Hematopoietic multipotent progenitor cell treated with erythropoietin and hydrocortisone succinate and interleukin-3 and kit ligand, for 15 days (in vitro differentiated cells): ENCODE results near the gene SIGLEC12.
"Not testable (repeated sequence)": the region's sequence is repeated elsewhere in the genome, so short reads cannot be mapped to it uniquely, and the experiment has no call there.

Source experiments
- DNase-seq: peaks from one replicate; pipeline ENCODE4 v3.0.0-alpha.2; 2015; ENCODE audit warnings: low spot score

SIGLEC12 gene

GRCh38 chr19:51480590-51480989 is 21.0 kb downstream of the SIGLEC12 start:
- DNase-seq: no peak

- no peak for DNase-seq
These were observed 21.9 kb downstream of the SIGLEC12 start for GRCh38 chr19:51479531-51480331.

- no peak for DNase-seq
These were observed 23.0 kb downstream of the SIGLEC12 start, which contains the start of gene CEACAM18 for GRCh38 chr19:51478381-51479234. Gene CEACAM18, plus strand, starts transcription at chr19:51478539.

DNA sequence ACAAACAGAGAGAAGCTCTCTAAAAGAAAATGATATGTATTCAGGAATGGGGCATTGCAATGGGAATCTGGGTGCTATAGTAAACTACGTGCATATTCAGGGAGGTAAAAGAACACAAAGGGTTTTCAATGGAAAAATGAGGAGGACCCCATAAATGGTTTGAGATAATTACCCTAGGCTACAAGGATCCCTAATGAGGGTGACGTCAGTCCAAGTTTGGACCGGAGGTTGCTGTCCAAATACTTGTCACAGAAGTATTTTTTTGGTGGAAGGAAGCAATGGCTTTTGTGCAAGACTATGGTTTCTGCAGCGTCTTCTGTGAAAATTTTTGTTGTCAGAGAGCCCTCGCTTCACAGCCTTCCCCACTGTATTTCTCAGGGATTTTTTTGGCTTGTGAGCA is 24.3 kb downstream of the SIGLEC12 start:
- no peak for DNase-seq

GRCh38 chr19:51476164-51476563 is 25.4 kb downstream of the SIGLEC12 start:
- no peak for DNase-seq

- DNase-seq: peak; percentile 90
These were observed 28.4 kb downstream of the SIGLEC12 start for GRCh38 chr19:51473009-51473707.

GRCh38 chr19:51472607-51473006 is 29.0 kb downstream of the SIGLEC12 start:
- no peak for DNase-seq

DNA sequence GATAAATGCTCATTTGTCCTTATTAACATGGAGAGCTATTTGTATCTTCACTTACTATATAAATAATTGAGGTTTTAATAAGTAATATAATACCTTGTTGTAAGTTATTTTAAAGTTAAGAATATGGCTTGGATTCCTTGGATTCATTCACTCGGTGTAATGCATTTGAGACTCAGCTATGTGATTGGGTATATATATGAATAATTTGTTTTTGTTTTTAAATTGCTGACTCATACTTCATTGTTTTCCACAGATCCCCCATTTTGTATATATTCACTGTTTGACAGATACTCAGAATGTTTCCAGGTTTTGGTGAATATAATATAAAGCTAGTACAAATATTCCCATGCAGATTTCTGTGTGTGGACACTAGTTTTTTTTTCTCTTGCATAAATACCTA is 30.1 kb downstream of the SIGLEC12 start:
- DNase-seq: no peak

DNA sequence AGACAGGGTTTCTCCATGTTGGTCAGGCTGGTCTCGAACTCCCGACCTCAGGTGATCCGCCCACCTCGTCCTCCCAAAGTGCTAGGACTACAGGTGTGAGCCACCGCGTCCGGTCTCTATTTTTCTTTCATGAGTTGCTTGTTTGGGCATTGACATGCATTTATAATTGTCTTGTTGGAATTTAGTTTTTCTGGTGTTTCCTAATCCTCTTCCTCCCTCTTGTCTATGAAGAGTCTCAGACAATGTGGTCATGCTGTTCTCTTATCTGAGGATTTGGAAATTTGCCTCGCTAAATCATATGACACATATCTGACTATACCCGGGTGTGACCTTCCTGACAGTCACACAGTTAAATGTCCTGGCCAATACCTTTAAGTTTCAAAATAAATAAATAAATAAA is 30.6 kb downstream of the SIGLEC12 start:
- DNase-seq: no peak

DNA sequence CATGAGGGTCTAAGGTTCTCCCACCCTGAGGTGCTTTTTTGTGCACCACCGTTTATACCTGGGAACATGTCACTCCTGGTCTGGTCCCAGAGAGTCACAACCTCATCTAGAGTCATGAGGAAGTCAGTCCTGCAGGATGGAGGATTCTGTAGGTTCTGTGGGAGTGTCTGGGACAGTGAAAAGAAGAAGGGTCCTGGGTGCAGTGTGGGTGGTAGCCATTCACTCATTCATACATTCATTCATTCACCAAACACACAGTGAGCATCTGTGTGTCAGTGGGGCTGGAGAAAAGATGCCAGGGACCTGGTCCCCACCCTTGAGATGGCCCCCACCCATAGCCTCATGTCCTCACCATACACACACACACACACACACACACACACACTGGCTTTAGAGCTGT is 32.0 kb downstream of the SIGLEC12 start:
- DNase-seq: no peak

DNA sequence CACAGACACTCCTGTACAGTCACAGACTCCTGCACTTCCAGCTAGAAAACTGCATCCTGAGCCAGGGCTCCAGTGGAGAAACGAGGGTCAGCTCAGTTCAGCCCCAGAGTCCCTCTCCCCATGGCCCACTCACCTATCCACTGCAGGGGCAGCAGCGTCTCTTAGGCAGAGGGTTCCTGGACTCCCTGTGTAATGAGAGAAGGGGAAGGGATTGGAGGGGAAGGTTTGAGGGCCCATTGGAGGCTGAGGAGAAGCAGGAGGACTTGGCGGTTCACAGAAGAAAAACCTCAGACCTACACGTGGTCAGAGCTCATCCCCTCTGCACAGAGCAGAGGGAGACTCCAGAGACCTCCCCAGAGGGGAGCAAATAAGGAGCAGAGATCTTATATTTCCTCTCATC is 32.4 kb downstream of the SIGLEC12 start:
- no peak for DNase-seq

GRCh38 chr19:51468545-51468920 is 33.1 kb downstream of the SIGLEC12 start:
- DNase-seq: no peak

DNA sequence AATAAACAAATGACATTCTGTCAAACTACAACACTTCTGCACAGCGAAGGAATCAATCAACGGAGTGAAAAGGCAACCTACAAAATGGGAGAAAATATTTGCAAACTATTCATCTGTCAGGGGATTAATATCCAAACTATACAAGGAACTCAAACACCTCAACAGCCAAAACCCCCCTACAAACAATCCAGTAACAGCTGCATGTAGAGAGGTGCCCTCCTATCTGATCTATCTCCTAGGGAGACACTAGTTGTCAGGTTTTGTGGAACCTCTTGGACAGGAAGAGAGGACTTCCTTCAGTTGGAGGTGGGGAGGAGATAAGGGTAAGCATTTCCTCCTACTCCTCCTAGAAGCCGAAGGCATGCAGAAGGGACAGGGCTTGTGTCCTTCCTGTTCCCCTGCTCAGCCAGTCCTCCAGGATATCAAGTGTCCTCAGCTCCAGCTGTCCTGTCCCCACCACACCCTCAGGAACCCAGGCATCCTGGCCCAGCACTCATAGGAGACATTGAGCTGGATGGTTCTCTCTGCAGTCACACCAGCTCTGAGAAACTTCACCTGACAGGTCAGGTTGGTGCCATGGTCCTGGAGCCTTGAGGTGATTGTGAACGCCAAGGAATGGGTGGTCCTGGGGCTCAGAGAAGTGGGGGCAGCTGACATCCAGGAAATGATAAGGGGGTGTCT is 33.6 kb downstream of the SIGLEC12 start:
- DNase-seq: no peak

- no peak for DNase-seq
These were observed 34.9 kb downstream of the SIGLEC12 start for GRCh38 chr19:51466723-51467122.

DNA sequence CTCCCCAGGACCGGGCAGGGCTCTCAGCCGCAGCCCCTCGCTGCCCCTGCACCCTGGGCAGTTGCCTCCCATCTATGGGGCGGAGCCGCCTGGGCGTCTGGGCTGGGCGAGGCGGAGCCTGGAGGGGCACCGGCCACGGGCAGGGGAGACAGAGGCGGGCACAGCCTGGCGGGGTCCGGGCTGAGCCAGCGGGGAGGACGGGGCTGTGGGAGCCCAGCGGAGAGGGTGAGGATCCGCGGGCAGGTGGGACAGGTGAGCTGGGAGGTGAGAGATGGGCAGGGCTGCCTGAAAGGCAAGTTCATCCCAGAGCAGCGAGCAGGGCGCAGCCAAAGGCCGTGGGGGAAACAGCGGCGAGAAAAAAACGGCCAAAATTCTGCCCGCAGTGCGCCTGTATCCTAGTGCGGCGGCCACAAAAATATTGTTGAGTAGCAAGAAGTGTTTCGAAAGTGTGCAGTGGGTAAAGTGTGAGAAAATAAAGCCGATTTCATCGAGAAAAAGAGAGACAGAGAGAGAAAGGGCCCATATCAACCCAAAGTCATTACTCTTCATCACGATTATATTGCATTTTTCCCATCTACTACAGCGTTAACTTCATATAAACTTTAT is 37.5 kb downstream of the SIGLEC12 start:
- not testable (repeated sequence) for DNase-seq

GRCh38 chr19:51462681-51463080 is 38.9 kb downstream of the SIGLEC12 start:
- no peak for DNase-seq

DNA sequence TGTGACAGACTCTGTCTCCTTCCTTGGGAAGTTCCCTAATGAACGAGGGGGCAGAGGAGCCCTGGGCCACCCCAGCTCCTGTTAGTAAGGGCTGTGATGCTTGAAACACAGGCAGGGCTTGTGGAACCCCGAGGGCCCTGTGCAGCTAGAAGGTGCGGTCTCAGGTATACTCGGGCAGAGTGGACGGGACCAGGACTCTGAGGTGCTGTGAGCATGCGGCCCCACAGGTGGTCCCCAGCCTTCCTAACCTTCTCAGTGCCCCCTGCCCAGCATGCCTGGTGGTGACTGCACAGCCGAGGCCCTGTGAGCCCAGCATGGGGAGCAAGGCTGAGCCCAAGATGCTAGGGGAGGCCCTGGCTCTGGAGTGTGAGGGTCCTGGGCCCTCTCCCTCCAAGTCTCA is 39.3 kb downstream of the SIGLEC12 start:
- DNase-seq: no peak

DNA sequence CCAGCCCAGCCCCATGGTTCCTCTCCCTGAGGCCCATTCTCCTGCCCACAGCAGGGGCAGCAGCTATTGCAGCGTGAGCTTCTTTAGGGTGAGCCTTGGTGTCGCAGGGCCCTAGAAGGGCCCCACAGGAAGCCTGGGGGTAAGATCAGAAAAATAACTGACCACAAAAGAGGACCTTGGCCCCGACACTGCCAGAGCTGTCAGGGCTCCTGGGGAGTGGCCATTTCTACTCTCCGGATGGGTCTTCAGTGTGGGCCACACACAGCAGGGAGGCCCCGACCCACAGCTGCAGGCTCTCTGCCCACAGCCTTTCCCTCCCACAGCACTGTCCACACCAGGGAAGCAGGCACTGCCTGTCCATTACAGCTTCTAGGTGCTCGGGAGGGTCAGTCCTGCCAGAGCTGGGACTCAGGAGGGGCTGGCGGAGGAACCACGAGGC is 39.9 kb downstream of the SIGLEC12 start:
- DNase-seq: no peak

DNA sequence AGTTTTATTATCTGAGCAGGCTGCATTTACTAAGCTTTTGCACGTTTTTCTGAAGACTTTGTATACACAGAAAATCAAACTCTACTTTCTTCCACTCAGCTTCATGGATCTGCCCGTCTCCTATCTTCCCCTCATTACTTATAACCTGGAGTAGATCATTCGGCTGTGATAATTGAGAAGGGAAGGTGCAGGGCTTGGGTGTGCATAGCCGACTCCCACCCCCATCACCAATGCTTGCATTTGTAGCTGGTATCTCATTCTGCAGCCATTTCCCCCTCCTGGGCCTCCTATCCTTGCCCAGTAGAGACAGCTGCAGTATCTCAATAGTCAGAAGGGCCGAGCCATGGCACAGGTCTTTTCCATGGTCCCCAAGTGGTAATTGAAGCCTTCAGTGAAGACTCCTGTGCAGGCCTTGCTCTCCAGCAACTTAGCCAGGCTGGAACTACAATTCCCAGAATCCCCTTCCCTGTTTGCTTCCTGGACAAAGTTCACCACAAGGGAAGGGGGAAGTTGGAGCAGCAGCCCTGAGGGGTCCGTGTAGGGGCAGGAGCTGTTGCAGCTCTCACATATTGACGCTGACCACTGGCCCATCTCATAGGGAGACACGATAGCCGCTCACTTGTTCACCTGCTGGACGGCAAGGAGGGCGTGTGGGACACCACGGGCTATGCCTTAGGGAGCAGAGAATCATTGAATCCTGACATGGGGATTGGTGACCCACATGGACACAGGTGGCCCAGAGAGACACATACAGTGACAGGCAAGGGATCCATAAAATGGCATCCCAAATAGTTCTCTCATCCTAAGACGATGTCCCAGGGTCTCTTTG is 41.2 kb downstream of the SIGLEC12 start:
- DNase-seq: no peak

DNA sequence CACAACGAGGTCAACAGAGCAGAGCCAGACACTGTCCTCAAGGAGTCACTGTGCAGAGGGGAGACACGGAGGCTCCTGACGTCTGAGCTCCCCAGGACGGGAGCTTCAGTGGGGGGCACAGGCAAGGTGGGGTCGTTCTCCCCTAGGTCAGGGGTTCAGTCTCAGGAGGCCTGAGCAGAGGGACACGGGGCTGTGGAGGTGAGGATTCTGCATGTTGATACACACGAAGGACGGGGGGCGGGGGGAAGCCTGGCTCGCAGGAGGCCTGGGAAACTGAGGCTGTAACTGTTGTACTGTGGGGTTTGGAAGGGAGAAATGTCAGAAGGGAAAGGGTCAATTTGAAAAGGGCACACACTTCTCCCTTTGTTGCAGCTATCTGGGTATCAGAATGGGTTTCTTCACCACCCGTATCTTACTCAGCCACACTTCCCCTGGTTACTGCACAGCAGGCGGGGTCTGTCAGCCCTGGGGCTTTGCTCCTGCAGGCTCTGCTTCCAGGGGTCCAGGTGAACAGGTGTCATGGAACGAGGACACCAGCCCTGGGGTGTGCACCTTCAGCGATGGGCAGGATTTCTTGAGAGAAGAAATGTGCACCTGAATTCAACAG is 42.6 kb downstream of the SIGLEC12 start:
- no peak for DNase-seq
